22Rv1 (cell line): ENCODE measurements around the gene CNTNAP2.

Source experiments
- H3K27ac ChIP-seq: fragments of 450-650 bp; 2 replicates; pipeline ENCODE4 v1.5.1; 2017
- CTCF ChIP-seq: fragments of 450-650 bp; IDR thresholded peaks from 2 replicates; pipeline ENCODE4 v1.5.1; 2017; ENCODE audit warnings: mild to moderate bottlenecking
- ZFX ChIP-seq: fragments of 450-650 bp; IDR thresholded peaks from 2 replicates; pipeline ENCODE4 v1.6.1; 2017; ENCODE audit warnings: antibody characterized with exemption, borderline replicate concordance

The CNTNAP2 gene

GRCh38 chr7:148031019-148031418 lies 1914.4 kb downstream of the CNTNAP2 start:
- H3K27ac ChIP-seq: no peak overlapping the region
- no peak for TF ChIP-seq ZFX
- TF ChIP-seq CTCF: no peak

- H3K27ac ChIP-seq: no peak overlapping the region
- TF ChIP-seq ZFX (no peak), CTCF (no peak)
These were observed 1915.2 kb downstream of the CNTNAP2 start for GRCh38 chr7:148031811-148032210.

DNA sequence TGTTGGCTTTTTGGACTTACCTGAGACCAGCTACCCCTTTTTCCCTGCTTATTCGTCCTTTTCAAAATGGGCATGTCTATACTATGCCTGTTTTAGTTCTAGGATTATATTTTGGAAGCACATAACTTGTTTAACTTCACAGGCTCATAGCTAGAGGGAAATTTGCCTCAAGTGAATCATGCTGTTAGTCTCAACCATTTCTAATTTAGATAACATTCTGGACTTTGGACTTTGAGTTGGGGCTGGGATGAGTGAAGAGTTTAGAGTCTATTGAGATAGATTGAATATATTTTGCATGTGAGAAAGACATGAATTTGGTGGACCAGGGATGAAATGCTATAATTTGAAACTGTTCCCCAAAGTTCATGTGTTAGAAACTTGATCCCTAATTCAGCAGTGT lies 1919.3 kb downstream of the CNTNAP2 start:
- TF ChIP-seq CTCF: no peak
- no peak for TF ChIP-seq ZFX

DNA sequence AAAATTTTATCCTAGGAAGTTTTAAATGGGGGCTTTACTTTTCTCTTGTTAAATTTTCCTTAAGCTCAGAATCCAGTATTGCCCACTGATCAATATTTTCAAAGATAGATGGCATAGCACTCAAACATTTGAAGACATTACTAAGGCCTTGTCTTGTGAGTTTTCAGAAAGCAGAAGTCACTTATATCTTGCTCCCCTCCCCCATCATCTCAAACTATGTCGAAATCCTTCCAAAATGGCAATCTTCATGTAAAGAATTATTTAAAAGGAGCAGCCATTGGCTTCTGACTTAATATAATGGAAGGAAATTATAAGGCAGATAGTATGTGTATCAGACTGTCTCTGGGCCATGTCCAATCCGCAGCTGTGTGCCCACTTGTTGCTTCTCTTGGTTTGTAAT lies 1920.4 kb downstream of the CNTNAP2 start:
- H3K27ac ChIP-seq: no peak overlapping the region
- TF ChIP-seq CTCF (no peak), ZFX (no peak)

More for the DNA sequence above, 1919.3 kb downstream of the CNTNAP2 start:
- no peak overlapping the region for H3K27ac ChIP-seq

- H3K27ac ChIP-seq: no peak overlapping the region
- TF ChIP-seq ZFX: no peak
- TF ChIP-seq CTCF: no peak
These were observed 1924.6 kb downstream of the CNTNAP2 start for GRCh38 chr7:148041156-148041555.

- H3K27ac ChIP-seq: no peak overlapping the region
- TF ChIP-seq ZFX: no peak
- no peak for TF ChIP-seq CTCF
These were observed 1926.5 kb downstream of the CNTNAP2 start for GRCh38 chr7:148042935-148043631.

DNA sequence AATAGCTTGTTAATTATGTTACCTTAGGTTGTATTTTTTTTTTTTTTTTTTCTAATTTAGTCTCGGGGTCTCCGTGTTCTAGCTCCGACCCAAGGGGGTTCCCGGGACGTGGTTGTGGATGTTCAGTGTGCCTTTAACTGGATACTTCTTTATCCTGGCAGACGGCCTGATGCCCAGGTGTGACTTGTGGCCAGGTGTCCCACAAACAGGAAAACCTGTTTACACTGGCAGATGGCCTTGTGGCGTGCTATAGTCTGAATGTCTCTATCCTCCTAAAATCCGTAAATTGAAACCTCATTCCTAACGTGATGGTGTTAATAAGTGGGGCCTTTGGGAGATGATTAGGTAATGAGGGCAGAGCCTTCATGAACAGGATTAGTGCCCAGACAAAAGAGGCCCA lies 1927.6 kb downstream of the CNTNAP2 start:
- TF ChIP-seq ZFX: no peak
- TF ChIP-seq CTCF: no peak
- H3K27ac ChIP-seq: no peak overlapping the region
